ENCODE measurements around the gene RARA. TPM values are rescaled to one million over a fixed set of nuclear protein-coding genes. Genes with fewer than 3 reads are reported as not detected.

Gene RARA
- total RNA-seq, 1 experiment from 2014 or later: 25.4 TPM

- H3K27ac ChIP-seq (ENCODE audit: low read depth, low read length, poor library complexity, severe bottlenecking): peak overlapping the region; percentile 79
- BruUV-seq (replicated peaks): no TSS peak
- H3K27me3 ChIP-seq (replicated peaks; ENCODE audit: insufficient read depth, low read depth, low read length, poor library complexity): no peaks in the 10 kb centered on the region
- peaks cover 13% of the 10 kb centered on the region for H3K36me3 ChIP-seq (ENCODE audit: insufficient read depth, low read length, poor library complexity, severe bottlenecking)
- no peaks in the 10 kb centered on the region for H3K9me3 ChIP-seq (ENCODE audit: low read depth, low read length, poor library complexity, severe bottlenecking)
- intact Hi-C loops (cut with micrococcal nuclease; ENCODE audit: unreplicated experiment): loop anchor here (5.0 to 10.0 kb wide), 2 partner anchors 149 to 213 kb away; partner anchors contain the start of gene CCR7
- no peak for DNase-seq (ENCODE audit: low spot score)
- CTCF ChIA-PET: interaction anchor here (0.6 to 1.3 kb wide), 3 partner anchors 17 to 59 kb away, joined by 3 to 12 read pairs (median 5); no protein-coding TSS in a partner anchor
- TF ChIP-seq CTCF (conservative IDR thresholded peaks at IDR 0.05; ENCODE audit: low read depth, low read length) (no peak), EZH2 (IDR thresholded peaks at IDR 0.05; ENCODE audit: borderline replicate concordance, low read depth, low read length, poor library complexity, severe bottlenecking) (no peak)
- POLR2A ChIA-PET (ENCODE audit: low non-redundant PET): interaction anchor here (0.7 kb wide), 1 partner anchor 182 kb away, joined by 3 read pairs; no protein-coding TSS in a partner anchor
- H3K4me3 ChIP-seq (ENCODE audit: low read depth, low read length, poor library complexity, severe bottlenecking): no peak overlapping the region
- H3K4me1 ChIP-seq (ENCODE audit: insufficient read depth, low read length, poor library complexity, severe bottlenecking): peaks cover 48% of the 10 kb centered on the region
Measured at GRCh38 chr17:40351359-40352236, 42.6 kb downstream of the RARA start.

GRCh38 chr17:40352237-40352778 lies 43.3 kb downstream of the RARA start:
- TF ChIP-seq CTCF (conservative IDR thresholded peaks at IDR 0.05; ENCODE audit: low read depth, low read length) (no peak), EZH2 (IDR thresholded peaks at IDR 0.05; ENCODE audit: borderline replicate concordance, low read depth, low read length, poor library complexity, severe bottlenecking) (no peak)
- ChIA-PET CTCF (interaction anchor here (1.3 kb wide), 1 partner anchor 45 kb away, joined by 3 read pairs; no protein-coding TSS in a partner anchor), POLR2A (ENCODE audit: low non-redundant PET) (no interaction called here)
- Histone ChIP-seq H3K27ac (ENCODE audit: low read depth, low read length, poor library complexity, severe bottlenecking) (peak overlapping the region; percentile 79), H3K4me3 (ENCODE audit: low read depth, low read length, poor library complexity, severe bottlenecking) (no peak overlapping the region), H3K36me3 (ENCODE audit: insufficient read depth, low read length, poor library complexity, severe bottlenecking) (peaks cover 13% of the 10 kb centered on the region), H3K9me3 (ENCODE audit: low read depth, low read length, poor library complexity, severe bottlenecking) (no peaks in the 10 kb centered on the region), H3K4me1 (ENCODE audit: insufficient read depth, low read length, poor library complexity, severe bottlenecking) (peaks cover 42% of the 10 kb centered on the region), H3K27me3 (replicated peaks; ENCODE audit: insufficient read depth, low read depth, low read length, poor library complexity) (no peaks in the 10 kb centered on the region)
- intact Hi-C loops (cut with micrococcal nuclease; ENCODE audit: unreplicated experiment): loop anchor here (5.0 to 10.0 kb wide), 2 partner anchors 150 to 212 kb away; partner anchors contain the start of gene CCR7
- no TSS peak for BruUV-seq (replicated peaks)
- no peak for DNase-seq (ENCODE audit: low spot score)

- H3K27ac ChIP-seq (ENCODE audit: low read depth, low read length, poor library complexity, severe bottlenecking): no peak overlapping the region
- CTCF ChIA-PET: interaction anchor here (2.6 kb wide), 1 partner anchor 50 kb away, joined by 16 read pairs; no protein-coding TSS in a partner anchor
Measured at GRCh38 chr17:40352779-40353394, 43.9 kb downstream of the RARA start.

More at GRCh38 chr17:40352779-40353394, 43.9 kb downstream of the RARA start:
- Histone ChIP-seq H3K36me3 (ENCODE audit: insufficient read depth, low read length, poor library complexity, severe bottlenecking) (peaks cover 13% of the 10 kb centered on the region), H3K4me3 (ENCODE audit: low read depth, low read length, poor library complexity, severe bottlenecking) (no peak overlapping the region), H3K4me1 (ENCODE audit: insufficient read depth, low read length, poor library complexity, severe bottlenecking) (peaks cover 36% of the 10 kb centered on the region), H3K9me3 (ENCODE audit: low read depth, low read length, poor library complexity, severe bottlenecking) (no peaks in the 10 kb centered on the region), H3K27me3 (replicated peaks; ENCODE audit: insufficient read depth, low read depth, low read length, poor library complexity) (no peaks in the 10 kb centered on the region)
- TF ChIP-seq CTCF (conservative IDR thresholded peaks at IDR 0.05; ENCODE audit: low read depth, low read length): no peak
- no peak for TF ChIP-seq EZH2 (IDR thresholded peaks at IDR 0.05; ENCODE audit: borderline replicate concordance, low read depth, low read length, poor library complexity, severe bottlenecking)
- POLR2A ChIA-PET (ENCODE audit: low non-redundant PET): no interaction called here
- intact Hi-C loops (cut with micrococcal nuclease; ENCODE audit: unreplicated experiment): loop anchor here (5.0 to 10.0 kb wide), 2 partner anchors 151 to 212 kb away; partner anchors contain the start of gene CCR7
- no TSS peak for BruUV-seq (replicated peaks)
- DNase-seq (ENCODE audit: low spot score): no peak

Data from A673 (cell line).